GM12878 (cell line): ENCODE results near the gene TPBGL. TPM values are rescaled to one million over a fixed set of nuclear protein-coding genes. Genes with fewer than 3 reads are reported as not detected.

Experiments
- ATAC-seq: fragments of 200-7000 bp; cut with Tn5 transposase; 3 replicates; pipeline ENCODE4 v1.9.1; 2020; ENCODE audit warnings: mild to moderate bottlenecking, moderate library complexity
- BruUV-seq: library from RNA; stranded (reverse); fragments of 400-500 nt; replicated peaks from 2 replicates; lab custom pipeline; 2021; lab: Mats Ljungman, UMichigan
- CTCF ChIA-PET: fragments of 300-600 bp; sonication (Branson Sonifier 250); formaldehyde crosslinking; extraction: SDS; loops from one replicate; lab custom pipeline; 2021; ENCODE audit warnings: inconsistent platforms; lab: Yijun Ruan, JAX
- POLR2A ChIA-PET: fragments of 350-600 bp; formaldehyde crosslinking; extraction: SDS; loops from one replicate; lab custom pipeline; 2021; ENCODE audit warnings: inconsistent platforms; lab: Charles Lee
- RAD21 ChIA-PET: fragments of 300-600 bp; sonication (Branson Sonifier 250); formaldehyde crosslinking; loops from one replicate; lab custom pipeline; 2023; ENCODE audit warnings: antibody characterized with exemption; ENCODE audit not compliant: unreplicated experiment; lab: Charles Lee
- SMC1A ChIA-PET: fragments of 300-600 bp; sonication (Branson Sonifier 250); formaldehyde crosslinking; loops from one replicate; lab custom pipeline; 2023; ENCODE audit not compliant: unreplicated experiment, uncharacterized antibody; lab: Charles Lee
- DNase-seq: peaks from one replicate; pipeline ENCODE4 v3.0.0-alpha.2; 2011; ENCODE audit warnings: low read depth, low spot score
- FAIRE-seq: peaks from 3 replicates; lab custom pipeline; 2011; peaks lifted over from hg19 to GRCh38; lab: Jason Lieb, UNC
- H2AFZ ChIP-seq: 2 replicates; pipeline ENCODE4 v1.6.0; 2011; ENCODE audit warnings: low read depth, low read length, control low read depth; ENCODE audit not compliant: control insufficient read depth
- H3K27ac ChIP-seq: 2 replicates; pipeline ENCODE4 v1.5.1; 2011; ENCODE audit warnings: control low read depth; ENCODE audit not compliant: control insufficient read depth, insufficient read depth
- H3K27me3 ChIP-seq, 2 experiments: replicated peaks in 1 of 2; 2 replicates each; pipeline versions ENCODE4 v1.6.0 to v1.6.1; 2011; ENCODE audit warnings: low read length in 1 of 2; ENCODE audit not compliant: control insufficient read depth in 2 of 2, insufficient read depth in 2 of 2
- H3K36me3 ChIP-seq, 2 experiments: 2 replicates each; pipeline ENCODE4 v1.5.1; 2011; ENCODE audit warnings: low read length in 1 of 2; ENCODE audit not compliant: control insufficient read depth in 2 of 2, insufficient read depth in 2 of 2
- H3K4me1 ChIP-seq: 2 replicates; pipeline ENCODE4 v1.6.1; 2011; ENCODE audit warnings: mild to moderate bottlenecking, low read length, moderate library complexity, mixed read lengths; ENCODE audit not compliant: control insufficient read depth, insufficient read depth
- H3K4me2 ChIP-seq: 2 replicates; pipeline ENCODE4 v1.6.0; 2011; ENCODE audit warnings: control low read depth; ENCODE audit not compliant: control insufficient read depth, insufficient read depth
- H3K4me3 ChIP-seq: fragments of 200-600 bp; sonication (generic); 2 replicates; pipeline ENCODE4 v1.5.1; 2016
- H3K79me2 ChIP-seq: 2 replicates; pipeline ENCODE4 v1.6.0; 2011; ENCODE audit warnings: low read length; ENCODE audit not compliant: control insufficient read depth, insufficient read depth
- H3K9ac ChIP-seq: 2 replicates; pipeline ENCODE4 v1.8.0; 2011; ENCODE audit warnings: low read length, control low read depth, mixed read lengths; ENCODE audit not compliant: control insufficient read depth, insufficient read depth
- H3K9me3 ChIP-seq: replicated peaks from 3 replicates; pipeline ENCODE4 v1.5.1; 2011; ENCODE audit warnings: mild to moderate bottlenecking, low read length; ENCODE audit not compliant: control insufficient read depth, insufficient read depth
- H4K20me1 ChIP-seq: 2 replicates; pipeline ENCODE4 v1.6.0; 2011; ENCODE audit not compliant: control insufficient read depth, insufficient read depth
- CREB1 ChIP-seq: IDR thresholded peaks from 2 replicates; pipeline ENCODE4 v1.6.1; 2012; ENCODE audit warnings: low read depth, mild to moderate bottlenecking, inconsistent platforms
- NFIC ChIP-seq: IDR thresholded peaks from 2 replicates; pipeline ENCODE4 v1.6.1; 2012; ENCODE audit warnings: low read depth, mild to moderate bottlenecking, inconsistent platforms, low read length, moderate library complexity
- POLR2A ChIP-seq: IDR thresholded peaks from 2 replicates; pipeline ENCODE4 v1.6.1; 2011; ENCODE audit warnings: low read depth, mild to moderate bottlenecking, low read length
- POLR2AphosphoS2 ChIP-seq: IDR thresholded peaks from 2 replicates; pipeline ENCODE4 v1.6.1; 2011; ENCODE audit warnings: low read depth, mild to moderate bottlenecking, low read length, improper control_type of control experiment, moderate library complexity
- ZNF384 ChIP-seq: IDR thresholded peaks from 2 replicates; pipeline ENCODE4 v1.6.1; 2012; ENCODE audit warnings: low read depth, mild to moderate bottlenecking, low read length, improper control_type of control experiment, borderline replicate concordance
- WGBS: methylation state at CpG from one replicate; pipeline ENCODE4 v1.1.6; 2016; ENCODE audit warnings: low lambda C conversion rate; ENCODE audit not compliant: insufficient replicate concordance, insufficient coverage; ENCODE audit errors: missing lambda C conversion rate; 5-methylcytosine and 5-hydroxymethylcytosine counted together
- in situ Hi-C: fragments of 300-500 bp; cut with MboI; formaldehyde crosslinking; loops from 9 replicates; pipeline ENCODE4 v1.14.3; 2018; ENCODE audit warnings: mixed read lengths
- intact Hi-C: fragments of 100-400 bp; cut with micrococcal nuclease; formaldehyde crosslinking; loops from one replicate; pipeline ENCODE4 v1.14.2; 2022; ENCODE audit not compliant: unreplicated experiment
- polyA plus RNA-seq, 11 experiments: library from polyadenylated mRNA; depleted of rRNA in 4 of 11; unstranded in 6 of 11; stranded (reverse) in 5 of 11; fragments of >200 nt; fragmentation: Nextera tagmentation in 4 of 11; fragmentation: Illumina TruSeq in 1 of 11; extraction: Ambion mirVana in 4 of 11; extraction: Trizol in 1 of 11; gene quantifications; 1 replicate in 1 of 11; 2 replicates in 10 of 11; pipeline versions ENCODE4 v1.2.1 to v1.2.3, GENCODE V29; 2011 to 2016; ENCODE audit warnings: inconsistent platforms in 2 of 11, missing spikeins in 2 of 11, low read depth in 1 of 11
- total RNA-seq, 4 experiments: library from RNA; depleted of rRNA in 3 of 4; stranded (reverse); fragments of >200 nt in 3 of 4; fragmentation: Illumina TruSeq in 1 of 4; extraction: Trizol in 1 of 4; gene quantifications; 2 replicates each; pipeline versions ENCODE4 v1.2.1 to v1.2.3, GENCODE V29; 2013 to 2021

TPBGL gene
- total and polyA plus RNA-seq, 10 of the 15 experiments (the other 5 are each of a cell fraction or from before 2014, with no cell fraction given): not detected

GRCh38 chr11:75202195-75202594, 38.4 kb upstream of the TPBGL start:
- SMC1A ChIA-PET: interaction anchor here (1.6 to 8.3 kb wide), 2 partner anchors 58 to 179 kb away, joined by 5 to 111 read pairs; no protein-coding TSS in a partner anchor

GRCh38 chr11:75203138-75203537, 37.4 kb upstream of the TPBGL start:
- ChIA-PET RAD21 (interaction anchor here (2.2 to 8.9 kb wide), 4 partner anchors 60 to 274 kb away, joined by 5 to 132 read pairs (median 47); no protein-coding TSS in a partner anchor), CTCF (interaction anchor here (0.8 to 10.2 kb wide), 9 partner anchors 11 to 501 kb away, joined by 3 to 232 read pairs (median 3); no protein-coding TSS in a partner anchor), POLR2A (no interaction called here), SMC1A (interaction anchor here (1.0 to 8.3 kb wide), 4 partner anchors 16 to 180 kb away, joined by 3 to 111 read pairs (median 4); no protein-coding TSS in a partner anchor)
- BruUV-seq: no TSS peak
- Histone ChIP-seq H4K20me1 (no peaks in the 10 kb centered on the region), H3K9ac (no peak overlapping the region), H3K27me3 (peaks cover 0 to 4% of the 10 kb centered on the region in 2 experiments; a peak in 2 of 4 replicates), H3K27ac (no peak overlapping the region), H3K4me2 (no peak overlapping the region), H3K79me2 (no peaks in the 10 kb centered on the region), H3K4me1 (no peaks in the 10 kb centered on the region), H3K9me3 (no peaks in the 10 kb centered on the region), H2AFZ (no peak overlapping the region), H3K36me3 (no peaks in the 10 kb centered on the region), H3K4me3 (no peak overlapping the region)
- TF ChIP-seq CREB1 (no peak), POLR2AphosphoS2 (no peak), ZNF384 (no peak), POLR2A (no peak)
- in situ Hi-C loops: loop anchor here (5.0 kb wide), 2 partner anchors 56 to 181 kb away; no protein-coding TSS in a partner anchor
- intact Hi-C loops: no loop called here
- ATAC-seq (no peak), DNase-seq (no peak), FAIRE-seq (no peak)
- 40% methylated on average over 13 of the region's 13 CpGs for WGBS

More at GRCh38 chr11:75202195-75202594, 38.4 kb upstream of the TPBGL start:
- CTCF ChIA-PET: interaction anchor here (0.6 to 10.2 kb wide), 5 partner anchors 12 to 270 kb away, joined by 3 to 232 read pairs (median 4); no protein-coding TSS in a partner anchor
- DNase-seq (no peak), FAIRE-seq (no peak), ATAC-seq (no peak)
- Histone ChIP-seq H3K4me2 (no peak overlapping the region), H3K36me3 (no peaks in the 10 kb centered on the region), H3K4me3 (no peak overlapping the region), H3K79me2 (no peaks in the 10 kb centered on the region), H3K27ac (no peak overlapping the region), H3K9ac (no peak overlapping the region), H3K9me3 (no peaks in the 10 kb centered on the region), H3K4me1 (no peaks in the 10 kb centered on the region), H4K20me1 (no peaks in the 10 kb centered on the region), H3K27me3 (peaks cover 0 to under 1% of the 10 kb centered on the region in 2 experiments; a peak in 1 of 4 replicates), H2AFZ (no peak overlapping the region)
- no TSS peak for BruUV-seq
- RAD21 ChIA-PET: interaction anchor here (2.2 to 8.9 kb wide), 4 partner anchors 59 to 273 kb away, joined by 5 to 132 read pairs (median 47); no protein-coding TSS in a partner anchor
- no peak for TF ChIP-seq NFIC
- WGBS: 41% methylated on average over 6 of the region's 6 CpGs
- intact Hi-C loops: no loop called here
- in situ Hi-C loops: loop anchor here (5.0 kb wide), 2 partner anchors 55 to 180 kb away; no protein-coding TSS in a partner anchor
- POLR2A ChIA-PET: no interaction called here
